Kidney capillary endothelial cell (primary cell): ENCODE results near the gene HMCN2.
"Not testable (repeated sequence)": the region's sequence is repeated elsewhere in the genome, so short reads cannot be mapped to it uniquely, and the experiment has no call there.

Source experiments
- DNase-seq: peaks from one replicate; pipeline ENCODE4 v3.0.0-alpha.2; 2018; ENCODE audit warnings: low spot score

Gene HMCN2

GRCh38 chr9:130330202-130330862 lies 64.8 kb downstream of the HMCN2 start:
- no peak for DNase-seq

- DNase-seq: no peak
Measured at GRCh38 chr9:130331061-130331460, 65.5 kb downstream of the HMCN2 start.

- DNase-seq: no peak
Measured at GRCh38 chr9:130331573-130331972, 66.0 kb downstream of the HMCN2 start.

- no peak for DNase-seq
Measured at GRCh38 chr9:130332384-130332926, 66.9 kb downstream of the HMCN2 start.

- DNase-seq: no peak
Measured at GRCh38 chr9:130333041-130333711, 67.6 kb downstream of the HMCN2 start.

GRCh38 chr9:130333712-130334062 lies 68.1 kb downstream of the HMCN2 start:
- DNase-seq: no peak

GRCh38 chr9:130334915-130335314 lies 69.4 kb downstream of the HMCN2 start:
- no peak for DNase-seq

- no peak for DNase-seq
Measured at GRCh38 chr9:130336027-130336610, 70.6 kb downstream of the HMCN2 start.

GRCh38 chr9:130336885-130337284 lies 71.3 kb downstream of the HMCN2 start:
- DNase-seq: no peak

GRCh38 chr9:130337318-130337717 lies 71.8 kb downstream of the HMCN2 start:
- no peak for DNase-seq

GRCh38 chr9:130337784-130338380 lies 72.3 kb downstream of the HMCN2 start:
- no peak for DNase-seq

GRCh38 chr9:130338891-130339290 lies 73.3 kb downstream of the HMCN2 start:
- DNase-seq: not testable (repeated sequence)

GRCh38 chr9:130339306-130339705 lies 73.7 kb downstream of the HMCN2 start:
- no peak for DNase-seq

GRCh38 chr9:130340011-130340410 lies 74.5 kb downstream of the HMCN2 start:
- no peak for DNase-seq

- not testable (repeated sequence) for DNase-seq
Measured at GRCh38 chr9:130340557-130340956, 75.0 kb downstream of the HMCN2 start.

- no peak for DNase-seq
Measured at GRCh38 chr9:130341128-130341527, 75.6 kb downstream of the HMCN2 start.

GRCh38 chr9:130341839-130342713 lies 76.5 kb downstream of the HMCN2 start:
- no peak for DNase-seq

GRCh38 chr9:130342714-130343085 lies 77.1 kb downstream of the HMCN2 start:
- no peak for DNase-seq

GRCh38 chr9:130343445-130343918 lies 77.9 kb downstream of the HMCN2 start:
- DNase-seq: no peak

- DNase-seq: no peak
Measured at GRCh38 chr9:130344366-130344765, 78.8 kb downstream of the HMCN2 start.

- DNase-seq: no peak
Measured at GRCh38 chr9:130345009-130345896, 79.7 kb downstream of the HMCN2 start.
